ENCODE measurements around the gene BOD1L2. TPM values are rescaled to one million over a fixed set of nuclear protein-coding genes. Genes with fewer than 3 reads are reported as not detected.

BOD1L2 gene
- total RNA-seq, result not detected in 2 replicates

GRCh38 chr18:57146956-57147636 lies at the start of gene BOD1L2:
Gene BOD1L2, plus strand, starts transcription at chr18:57147087. Its CDS starts 226 bp downstream, at chr18:57147313.

Other genes starting within 250 kb of the BOD1L2 start
- gene ST8SIA3, start 205.5 kb downstream of the BOD1L2 start, total RNA-seq, result not detected in 2 replicates